OCI-LY1 (cell line): ENCODE measurements around the gene CSRP1.
"Not testable (repeated sequence)": the region's sequence is repeated elsewhere in the genome, so short reads cannot be mapped to it uniquely, and the experiment has no call there.

ENCODE experiments used
- H2AFZ ChIP-seq: fragments of 200-600 bp; sonication (generic), shearing (Covaris generic); 2 replicates; pipeline ENCODE4 v1.6.0; 2014; ENCODE audit warnings: antibody characterized with exemption, mild to moderate bottlenecking, low read length
- H3F3A ChIP-seq: fragments of 200-600 bp; sonication (generic), shearing (Covaris generic); 2 replicates; pipeline ENCODE4 v1.6.0; 2014; ENCODE audit warnings: mild to moderate bottlenecking, antibody characterized with exemption, low read length, moderate library complexity; ENCODE audit not compliant: insufficient read depth
- H3K27ac ChIP-seq: fragments of 200-600 bp; sonication (generic); 2 replicates; pipeline ENCODE4 v1.5.1; 2014; ENCODE audit warnings: low read length, mixed run types, mild to moderate bottlenecking, low read depth; ENCODE audit not compliant: poor library complexity, severe bottlenecking
- H3K27me3 ChIP-seq: fragments of 200-600 bp; sonication (generic); 2 replicates; pipeline ENCODE4 v1.6.0; 2014; ENCODE audit warnings: antibody characterized with exemption, mild to moderate bottlenecking, low read length, moderate library complexity; ENCODE audit not compliant: insufficient read depth
- H3K36me3 ChIP-seq: fragments of 200-600 bp; sonication (generic); 2 replicates; pipeline ENCODE4 v1.6.1; 2014; ENCODE audit warnings: mild to moderate bottlenecking, antibody characterized with exemption, low read length, moderate library complexity, mixed read lengths; ENCODE audit not compliant: insufficient read depth
- H3K4me1 ChIP-seq: fragments of 200-600 bp; sonication (generic); 2 replicates; pipeline ENCODE4 v1.5.1; 2014; ENCODE audit warnings: mild to moderate bottlenecking, low read length, moderate library complexity; ENCODE audit not compliant: insufficient read depth, severe bottlenecking
- H3K4me2 ChIP-seq: fragments of 200-600 bp; sonication (generic), shearing (Covaris generic); 2 replicates; pipeline ENCODE4 v1.6.1; 2014; ENCODE audit warnings: low read length
- H3K4me3 ChIP-seq: fragments of 200-600 bp; sonication (generic); 2 replicates; pipeline ENCODE4 v1.5.1; 2014; ENCODE audit warnings: low read length, low read depth, mild to moderate bottlenecking, mixed read lengths; ENCODE audit not compliant: poor library complexity, severe bottlenecking
- H3K79me2 ChIP-seq: fragments of 200-600 bp; shearing (Covaris generic); 2 replicates; pipeline ENCODE4 v1.6.1; 2016; ENCODE audit warnings: mixed run types, low read length, mixed read lengths; ENCODE audit not compliant: insufficient read depth
- H3K9ac ChIP-seq: fragments of 200-600 bp; sonication (generic), shearing (Covaris generic); 2 replicates; pipeline ENCODE4 v1.6.1; 2014; ENCODE audit warnings: mild to moderate bottlenecking, low read length, mixed read lengths
- H3K9me2 ChIP-seq: fragments of 200-600 bp; sonication (generic), shearing (Covaris generic); 2 replicates; pipeline ENCODE4 v1.6.1; 2014; ENCODE audit warnings: low read depth, mild to moderate bottlenecking, low read length, mixed read lengths
- H3K9me3 ChIP-seq: fragments of 200-600 bp; shearing (Covaris generic); 2 replicates; pipeline ENCODE4 v1.6.1; 2014; ENCODE audit warnings: low read length, mixed read lengths
- H4K20me1 ChIP-seq: fragments of 200-600 bp; sonication (generic), shearing (Covaris generic); 2 replicates; pipeline ENCODE4 v1.6.0; 2016; ENCODE audit warnings: mild to moderate bottlenecking, low read length; ENCODE audit not compliant: insufficient read depth
- CTCF ChIP-seq: fragments of 200-600 bp; sonication (generic), shearing (Covaris generic); IDR thresholded peaks from 2 replicates; pipeline ENCODE4 v1.5.1; 2017; ENCODE audit warnings: mild to moderate bottlenecking, antibody characterized with exemption, low read length, moderate library complexity, mixed read lengths
- EZH2 ChIP-seq: fragments of 200-600 bp; sonication (generic), shearing (Covaris generic); IDR thresholded peaks from 2 replicates; pipeline ENCODE4 v1.8.0; 2017; ENCODE audit warnings: borderline replicate concordance, mixed run types, mild to moderate bottlenecking, antibody characterized with exemption, low read length, moderate library complexity, mixed read lengths

The CSRP1 gene

GRCh38 chr1:201551877-201552731 is 45.2 kb upstream of the CSRP1 start:
- no peaks in the 10 kb centered on the region for H3K36me3 ChIP-seq
- no peaks in the 10 kb centered on the region for H3K4me1 ChIP-seq
- H3K79me2 ChIP-seq: no peaks in the 10 kb centered on the region
- no peaks in the 10 kb centered on the region for H3K9me3 ChIP-seq
- no peak overlapping the region for H2AFZ ChIP-seq
- no peak overlapping the region for H3K27ac ChIP-seq
- H3K9me2 ChIP-seq: no peaks in the 10 kb centered on the region
- no peak overlapping the region for H3K9ac ChIP-seq
- no peak for TF ChIP-seq EZH2
- TF ChIP-seq CTCF: no peak
- H3K4me2 ChIP-seq: no peak overlapping the region
- 0 out of 2 replicates have a peak, but pooled peaks cover 5% of the 10 kb centered on the region for H3K27me3 ChIP-seq
- H3F3A ChIP-seq: no peaks in the 10 kb centered on the region
- H3K4me3 ChIP-seq: no peak overlapping the region
- no peaks in the 10 kb centered on the region for H4K20me1 ChIP-seq

GRCh38 chr1:201551096-201551495 is 44.2 kb upstream of the CSRP1 start:
- Histone ChIP-seq H3K36me3 (no peaks in the 10 kb centered on the region), H4K20me1 (no peaks in the 10 kb centered on the region), H3K4me1 (no peaks in the 10 kb centered on the region), H3K27ac (no peak overlapping the region), H3K9ac (no peak overlapping the region), H3F3A (no peaks in the 10 kb centered on the region), H2AFZ (no peak overlapping the region), H3K9me2 (no peaks in the 10 kb centered on the region), H3K4me3 (no peak overlapping the region), H3K79me2 (no peaks in the 10 kb centered on the region), H3K4me2 (no peak overlapping the region), H3K27me3 (0 out of 2 replicates have a peak, but pooled peaks cover 5% of the 10 kb centered on the region), H3K9me3 (no peaks in the 10 kb centered on the region)
- TF ChIP-seq CTCF (no peak), EZH2 (no peak)

- not testable (repeated sequence) for H3K27ac ChIP-seq, H3F3A ChIP-seq, H3K36me3 ChIP-seq, H2AFZ ChIP-seq, H3K9me3 ChIP-seq, H3K4me3 ChIP-seq, H4K20me1 ChIP-seq, H3K27me3 ChIP-seq, H3K4me2 ChIP-seq, H3K9me2 ChIP-seq, H3K4me1 ChIP-seq, H3K79me2 ChIP-seq, H3K9ac ChIP-seq
These were observed 42.6 kb upstream of the CSRP1 start for GRCh38 chr1:201549522-201549921.
